ENCODE results near the gene OIP5. TPM values are rescaled to one million over a fixed set of nuclear protein-coding genes. Genes with fewer than 3 reads are reported as not detected.

Gene OIP5
- total and polyA plus RNA-seq, 10 of the 15 experiments (the other 5 are each of a cell fraction or from before 2014, with no cell fraction given) = 4.8 to 61.4 (median 22.1) TPM

DNA sequence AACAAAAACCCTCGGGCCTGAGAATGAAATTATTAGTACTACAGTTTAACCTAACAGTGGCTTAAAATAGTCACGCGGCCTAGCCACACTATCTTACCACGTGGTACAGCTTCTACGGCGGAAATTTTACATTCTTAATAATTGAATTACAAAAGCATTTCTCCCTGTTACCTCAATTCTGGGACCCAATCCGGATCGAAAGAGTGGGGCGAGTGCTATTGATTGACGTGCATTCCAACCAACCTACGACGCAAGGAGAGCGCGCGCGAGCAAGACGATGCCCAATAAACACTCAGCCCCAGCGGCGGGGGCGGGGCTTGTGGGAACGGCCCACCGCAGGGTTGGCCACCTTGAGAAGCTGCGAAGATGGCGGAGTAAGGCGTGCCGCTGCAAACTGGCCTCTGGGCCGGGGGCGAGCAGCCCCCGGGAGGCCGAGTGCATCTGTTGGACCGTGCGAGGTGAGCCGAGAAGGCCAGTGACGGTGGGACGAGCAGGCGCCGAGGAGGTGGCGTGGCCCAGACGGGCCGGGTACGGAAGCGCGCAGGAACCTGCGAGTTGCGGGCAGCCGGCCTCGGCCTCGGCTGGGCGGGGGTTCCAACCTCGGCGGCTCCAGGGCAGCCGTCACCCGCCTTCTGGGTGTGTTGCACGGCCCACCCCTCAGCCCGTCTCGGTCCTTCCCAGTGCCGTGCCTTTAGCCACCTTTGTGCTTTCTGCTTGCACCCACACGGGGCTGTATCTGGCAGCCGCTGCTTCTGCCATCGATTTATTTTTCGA is 48.6 kb downstream of the OIP5 start (continued):
- peak; percentile 52; the same call in 1 of the 2 replicates for TF ChIP-seq MEF2A (IDR thresholded peaks at IDR 0.05; ENCODE audit: insufficient read depth, low read depth, low read length)
- TF ChIP-seq ZNF207 (IDR thresholded peaks at IDR 0.05; ENCODE audit: borderline replicate concordance) = 0 out of 2 replicates have a peak, but pooled peaks have one; percentile 29
- no peak for TF ChIP-seq POLR2AphosphoS2 (IDR thresholded peaks at IDR 0.05; ENCODE audit: low read depth, low read length)
- peak; percentile 87; the same call in 1 of the 2 replicates for TF ChIP-seq CBFB (IDR thresholded peaks at IDR 0.05; ENCODE audit: low read depth)
- peak; percentile 73 for TF ChIP-seq KLF5 (IDR thresholded peaks at IDR 0.05; ENCODE audit: partially characterized antibody)
- 0 out of 2 replicates have a peak, but pooled peaks have one; percentile 37 for TF ChIP-seq PAX5 (IDR thresholded peaks at IDR 0.05; ENCODE audit: borderline replicate concordance, low read depth, low read length)
- TF ChIP-seq YBX1 (IDR thresholded peaks at IDR 0.05) = no peak
- TF ChIP-seq HCFC1 (IDR thresholded peaks at IDR 0.05; ENCODE audit: low read length) = peak; percentile 44
- 0 out of 2 replicates have a peak, but pooled peaks have one; percentile 36 for TF ChIP-seq BCL11A (IDR thresholded peaks at IDR 0.05; ENCODE audit: low read depth, low read length)
- 0 out of 2 replicates have a peak, but pooled peaks have one; percentile 20 for TF ChIP-seq NR2F1 (conservative IDR thresholded peaks at IDR 0.05)
- TF ChIP-seq CEBPB (IDR thresholded peaks at IDR 0.05; ENCODE audit: borderline replicate concordance in 1 of 2, low read depth in 2 of 2, low read length in 2 of 2) = no peak
- peak; percentile 86 for TF ChIP-seq NKRF (conservative IDR thresholded peaks at IDR 0.05)
- TF ChIP-seq MLLT1 (IDR thresholded peaks at IDR 0.05) = no peak; the same call in 1 of the 2 replicates
- 0 out of 2 replicates have a peak, but pooled peaks have one; percentile 27 for TF ChIP-seq SMARCA5 (IDR thresholded peaks at IDR 0.05)
- TF ChIP-seq SIX5 (IDR thresholded peaks at IDR 0.05; ENCODE audit: low read depth, low read length, severe bottlenecking) = no peak
- TF ChIP-seq PKNOX1 (IDR thresholded peaks at IDR 0.05) = peak; percentile 100
- TF ChIP-seq STAT1 (conservative IDR thresholded peaks at IDR 0.05) = 0 out of 2 replicates have a peak, but pooled peaks have one; percentile 47
- no peak for TF ChIP-seq SUZ12 (IDR thresholded peaks at IDR 0.05; ENCODE audit: unreplicated experiment)
- peak; percentile 59 for TF ChIP-seq SMAD1 (IDR thresholded peaks at IDR 0.05; ENCODE audit: low read depth, partially characterized antibody)
- no peak for TF ChIP-seq PRDM15 (CRISPR knock-in tag; IDR thresholded peaks at IDR 0.05)
- TF ChIP-seq RUNX3 (IDR thresholded peaks at IDR 0.05; ENCODE audit: low read length) = peak; percentile 93
- TF ChIP-seq ZNF24 (IDR thresholded peaks at IDR 0.05) = no peak
